Smooth muscle cell of trachea (primary cell): ENCODE measurements around the gene TMEM11. TPM values are rescaled to one million over a fixed set of nuclear protein-coding genes. Genes with fewer than 3 reads are reported as not detected.

ENCODE experiments used
- total RNA-seq: library from RNA; depleted of rRNA; stranded (reverse); fragments of >200 nt; gene quantifications from 2 replicates; pipeline ENCODE4 v1.2.1, GENCODE V29; 2014

TMEM11 gene, protein sequence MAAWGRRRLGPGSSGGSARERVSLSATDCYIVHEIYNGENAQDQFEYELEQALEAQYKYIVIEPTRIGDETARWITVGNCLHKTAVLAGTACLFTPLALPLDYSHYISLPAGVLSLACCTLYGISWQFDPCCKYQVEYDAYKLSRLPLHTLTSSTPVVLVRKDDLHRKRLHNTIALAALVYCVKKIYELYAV
- total RNA-seq = 20.4 and 25.1 TPM in 2 replicates

GRCh38 chr17:21214015-21214776 is at the start of gene TMEM11:
TMEM11 (minus strand) TSS chr17:21214161; CDS start chr17:21214152, 9 bp downstream.

GRCh38 chr17:21252796-21253645 is 39.1 kb upstream of the TMEM11 start, which contains the start of gene NATD1:
NATD1 (minus strand) TSS chr17:21253410; CDS start chr17:21253264, 146 bp downstream.

Other genes starting within 250 kb of the TMEM11 start
- 286 and 368 TPM in 2 replicates for gene USP22, start 171.2 kb downstream of the TMEM11 start, total RNA-seq
- gene DHRS7B, start 87.2 kb downstream of the TMEM11 start, total RNA-seq = 15.4 TPM in 2 replicates
- gene NATD1, start 39.2 kb upstream of the TMEM11 start, total RNA-seq = 3.8 and 9.4 TPM in 2 replicates
- gene MAP2K3, start 70.5 kb upstream of the TMEM11 start, total RNA-seq = 37.4 and 41.5 TPM in 2 replicates
- 0.15 and 3.6 TPM in 2 replicates for gene KCNJ12, start 162.2 kb upstream of the TMEM11 start, total RNA-seq